ENCODE results near the gene ASF1A. TPM values are rescaled to one million over a fixed set of nuclear protein-coding genes. Genes with fewer than 3 reads are reported as not detected.

Gene ASF1A
- total and polyA plus RNA-seq, 2 experiments from 2014 or later, result 25.4 to 72.2 TPM

DNA sequence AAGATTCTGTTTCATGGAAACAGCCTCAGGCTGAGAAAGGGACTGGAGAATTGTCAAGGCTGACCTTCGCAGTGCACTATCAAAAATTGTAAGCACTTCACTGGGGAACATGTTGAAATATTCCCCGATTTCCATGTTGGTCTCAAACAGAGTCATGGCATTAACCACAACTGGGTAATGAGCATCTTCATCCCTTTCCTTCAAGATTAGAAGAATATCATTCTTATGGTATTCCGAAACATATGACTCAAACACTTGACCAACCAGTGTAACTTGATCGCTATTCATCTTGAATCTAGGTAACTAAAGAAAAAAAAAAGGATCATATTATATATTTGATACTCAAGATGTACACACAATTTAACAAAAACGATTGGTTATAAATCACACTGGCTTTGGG lies 37.5 kb downstream of the ASF1A start:
- Histone ChIP-seq H3K27me3 (ENCODE audit: insufficient read depth) (no peaks in the 10 kb centered on the region), H4K20me1 (replicated peaks; ENCODE audit: insufficient read depth) (peaks cover 17% of the 10 kb centered on the region), H3K36me3 (ENCODE audit: insufficient read depth) (peaks cover 16% of the 10 kb centered on the region; the same call in 1 of the 2 replicates), H3K27ac (ENCODE audit: low read depth) (no peak overlapping the region), H3K9me2 (ENCODE audit: insufficient read depth) (no peaks in the 10 kb centered on the region), H3K79me2 (replicated peaks; ENCODE audit: insufficient read depth) (peaks cover 36% of the 10 kb centered on the region), H3K4me1 (ENCODE audit: insufficient read depth) (peaks cover 7% of the 10 kb centered on the region), H3F3A (replicated peaks; ENCODE audit: low read depth) (0 out of 2 replicates have a peak, but pooled peaks cover 2% of the 10 kb centered on the region), H3K4me3 (no peak overlapping the region), H3K4me2 (no peak overlapping the region), H2AFZ (no peak overlapping the region)
- Mint-ChIP-seq H3K27ac (no peak overlapping the region), H3K4me3 (no peak overlapping the region), H3K9me3 (peaks cover 6% of the 10 kb centered on the region), H3K36me3 (ENCODE audit: low read depth) (peaks cover 40% of the 10 kb centered on the region), H3K4me1 (peaks cover 18% of the 10 kb centered on the region), H3K27me3 (ENCODE audit: insufficient read depth, low read depth, poor library complexity) (peaks cover 2% of the 10 kb centered on the region)
- ATAC-seq (no peak), DNase-seq (ENCODE audit: low spot score) (no peak)
- no peak for TF ChIP-seq STAT1 (IDR thresholded peaks at IDR 0.05; ENCODE audit: unreplicated experiment)
- TF ChIP-seq, protein P1, sequence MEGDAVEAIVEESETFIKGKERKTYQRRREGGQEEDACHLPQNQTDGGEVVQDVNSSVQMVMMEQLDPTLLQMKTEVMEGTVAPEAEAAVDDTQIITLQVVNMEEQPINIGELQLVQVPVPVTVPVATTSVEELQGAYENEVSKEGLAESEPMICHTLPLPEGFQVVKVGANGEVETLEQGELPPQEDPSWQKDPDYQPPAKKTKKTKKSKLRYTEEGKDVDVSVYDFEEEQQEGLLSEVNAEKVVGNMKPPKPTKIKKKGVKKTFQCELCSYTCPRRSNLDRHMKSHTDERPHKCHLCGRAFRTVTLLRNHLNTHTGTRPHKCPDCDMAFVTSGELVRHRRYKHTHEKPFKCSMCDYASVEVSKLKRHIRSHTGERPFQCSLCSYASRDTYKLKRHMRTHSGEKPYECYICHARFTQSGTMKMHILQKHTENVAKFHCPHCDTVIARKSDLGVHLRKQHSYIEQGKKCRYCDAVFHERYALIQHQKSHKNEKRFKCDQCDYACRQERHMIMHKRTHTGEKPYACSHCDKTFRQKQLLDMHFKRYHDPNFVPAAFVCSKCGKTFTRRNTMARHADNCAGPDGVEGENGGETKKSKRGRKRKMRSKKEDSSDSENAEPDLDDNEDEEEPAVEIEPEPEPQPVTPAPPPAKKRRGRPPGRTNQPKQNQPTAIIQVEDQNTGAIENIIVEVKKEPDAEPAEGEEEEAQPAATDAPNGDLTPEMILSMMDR (conservative IDR thresholded peaks at IDR 0.05; ENCODE audit: low read depth in 2 of 2), result no peak

DNA sequence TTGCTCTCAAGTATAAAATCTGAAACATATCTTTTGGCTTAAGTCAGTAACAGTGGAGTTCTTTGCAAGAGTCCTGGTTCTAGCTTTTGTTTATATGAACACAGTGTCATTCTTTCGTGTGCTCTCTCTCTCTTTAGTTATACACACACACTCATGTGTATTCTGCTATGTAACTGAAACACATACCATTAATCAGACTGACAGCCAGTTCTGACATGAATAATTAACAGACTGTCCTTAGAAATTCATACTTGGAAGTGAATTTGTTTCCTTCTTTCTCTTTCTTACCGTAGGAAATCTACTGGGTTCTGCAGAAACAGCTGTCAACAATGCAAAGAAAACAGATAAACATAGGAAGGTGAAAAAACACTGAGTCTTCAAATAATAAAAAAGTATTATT lies 38.5 kb downstream of the ASF1A start:
- Histone ChIP-seq H4K20me1 (replicated peaks; ENCODE audit: insufficient read depth) (peaks cover 14% of the 10 kb centered on the region), H3K4me1 (ENCODE audit: insufficient read depth) (peaks cover 7% of the 10 kb centered on the region), H3F3A (replicated peaks; ENCODE audit: low read depth) (0 out of 2 replicates have a peak, but pooled peaks cover 2% of the 10 kb centered on the region), H3K4me2 (no peak overlapping the region), H3K27ac (ENCODE audit: low read depth) (no peak overlapping the region), H3K4me3 (no peak overlapping the region), H3K36me3 (ENCODE audit: insufficient read depth) (peaks cover 9% of the 10 kb centered on the region; the same call in 1 of the 2 replicates), H3K9me2 (ENCODE audit: insufficient read depth) (no peaks in the 10 kb centered on the region), H2AFZ (no peak overlapping the region), H3K27me3 (ENCODE audit: insufficient read depth) (no peaks in the 10 kb centered on the region), H3K79me2 (replicated peaks; ENCODE audit: insufficient read depth) (peaks cover 46% of the 10 kb centered on the region)
- peaks cover 14% of the 10 kb centered on the region for H3K9me3 Mint-ChIP-seq
- ATAC-seq (no peak), DNase-seq (ENCODE audit: low spot score) (no peak)
- peaks cover 2% of the 10 kb centered on the region for H3K27me3 Mint-ChIP-seq (ENCODE audit: insufficient read depth, low read depth, poor library complexity)
- no peak overlapping the region for H3K27ac Mint-ChIP-seq
- no peak overlapping the region for H3K4me3 Mint-ChIP-seq
- H3K36me3 Mint-ChIP-seq (ENCODE audit: low read depth), result peaks cover 45% of the 10 kb centered on the region
- peaks cover 18% of the 10 kb centered on the region for H3K4me1 Mint-ChIP-seq
- TF ChIP-seq, protein P2, sequence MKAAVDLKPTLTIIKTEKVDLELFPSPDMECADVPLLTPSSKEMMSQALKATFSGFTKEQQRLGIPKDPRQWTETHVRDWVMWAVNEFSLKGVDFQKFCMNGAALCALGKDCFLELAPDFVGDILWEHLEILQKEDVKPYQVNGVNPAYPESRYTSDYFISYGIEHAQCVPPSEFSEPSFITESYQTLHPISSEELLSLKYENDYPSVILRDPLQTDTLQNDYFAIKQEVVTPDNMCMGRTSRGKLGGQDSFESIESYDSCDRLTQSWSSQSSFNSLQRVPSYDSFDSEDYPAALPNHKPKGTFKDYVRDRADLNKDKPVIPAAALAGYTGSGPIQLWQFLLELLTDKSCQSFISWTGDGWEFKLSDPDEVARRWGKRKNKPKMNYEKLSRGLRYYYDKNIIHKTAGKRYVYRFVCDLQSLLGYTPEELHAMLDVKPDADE (IDR thresholded peaks at IDR 0.05), result no peak
- TF ChIP-seq, protein P3, sequence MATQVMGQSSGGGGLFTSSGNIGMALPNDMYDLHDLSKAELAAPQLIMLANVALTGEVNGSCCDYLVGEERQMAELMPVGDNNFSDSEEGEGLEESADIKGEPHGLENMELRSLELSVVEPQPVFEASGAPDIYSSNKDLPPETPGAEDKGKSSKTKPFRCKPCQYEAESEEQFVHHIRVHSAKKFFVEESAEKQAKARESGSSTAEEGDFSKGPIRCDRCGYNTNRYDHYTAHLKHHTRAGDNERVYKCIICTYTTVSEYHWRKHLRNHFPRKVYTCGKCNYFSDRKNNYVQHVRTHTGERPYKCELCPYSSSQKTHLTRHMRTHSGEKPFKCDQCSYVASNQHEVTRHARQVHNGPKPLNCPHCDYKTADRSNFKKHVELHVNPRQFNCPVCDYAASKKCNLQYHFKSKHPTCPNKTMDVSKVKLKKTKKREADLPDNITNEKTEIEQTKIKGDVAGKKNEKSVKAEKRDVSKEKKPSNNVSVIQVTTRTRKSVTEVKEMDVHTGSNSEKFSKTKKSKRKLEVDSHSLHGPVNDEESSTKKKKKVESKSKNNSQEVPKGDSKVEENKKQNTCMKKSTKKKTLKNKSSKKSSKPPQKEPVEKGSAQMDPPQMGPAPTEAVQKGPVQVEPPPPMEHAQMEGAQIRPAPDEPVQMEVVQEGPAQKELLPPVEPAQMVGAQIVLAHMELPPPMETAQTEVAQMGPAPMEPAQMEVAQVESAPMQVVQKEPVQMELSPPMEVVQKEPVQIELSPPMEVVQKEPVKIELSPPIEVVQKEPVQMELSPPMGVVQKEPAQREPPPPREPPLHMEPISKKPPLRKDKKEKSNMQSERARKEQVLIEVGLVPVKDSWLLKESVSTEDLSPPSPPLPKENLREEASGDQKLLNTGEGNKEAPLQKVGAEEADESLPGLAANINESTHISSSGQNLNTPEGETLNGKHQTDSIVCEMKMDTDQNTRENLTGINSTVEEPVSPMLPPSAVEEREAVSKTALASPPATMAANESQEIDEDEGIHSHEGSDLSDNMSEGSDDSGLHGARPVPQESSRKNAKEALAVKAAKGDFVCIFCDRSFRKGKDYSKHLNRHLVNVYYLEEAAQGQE (IDR thresholded peaks at IDR 0.05; ENCODE audit: unreplicated experiment), result no peak
- TF ChIP-seq ZNF114 (CRISPR knock-in tag; IDR thresholded peaks at IDR 0.05) (no peak), ZNF331 (CRISPR knock-in tag; IDR thresholded peaks at IDR 0.05; ENCODE audit: low read depth) (no peak), EZH2phosphoT487 (IDR thresholded peaks at IDR 0.05; ENCODE audit: unreplicated experiment) (no peak), JUNB (IDR thresholded peaks at IDR 0.05; ENCODE audit: unreplicated experiment) (no peak), EZH2 (IDR thresholded peaks at IDR 0.05; ENCODE audit: low read depth, unreplicated experiment) (no peak), CREB1 (CRISPR knock-in tag; IDR thresholded peaks at IDR 0.05; ENCODE audit: low read depth) (no peak)
- TF ChIP-seq, protein P1 (conservative IDR thresholded peaks at IDR 0.05; ENCODE audit: low read depth in 2 of 2), result no peak
